ENCODE results near the gene SLC6A13. TPM values are rescaled to one million over a fixed set of nuclear protein-coding genes. Genes with fewer than 3 reads are reported as not detected.

SLC6A13 gene
- total and polyA plus RNA-seq, 2 of the 8 experiments (the other 6 are each of a cell fraction or from before 2014, with no cell fraction given), result 0.03 TPM; not detected in 1

DNA sequence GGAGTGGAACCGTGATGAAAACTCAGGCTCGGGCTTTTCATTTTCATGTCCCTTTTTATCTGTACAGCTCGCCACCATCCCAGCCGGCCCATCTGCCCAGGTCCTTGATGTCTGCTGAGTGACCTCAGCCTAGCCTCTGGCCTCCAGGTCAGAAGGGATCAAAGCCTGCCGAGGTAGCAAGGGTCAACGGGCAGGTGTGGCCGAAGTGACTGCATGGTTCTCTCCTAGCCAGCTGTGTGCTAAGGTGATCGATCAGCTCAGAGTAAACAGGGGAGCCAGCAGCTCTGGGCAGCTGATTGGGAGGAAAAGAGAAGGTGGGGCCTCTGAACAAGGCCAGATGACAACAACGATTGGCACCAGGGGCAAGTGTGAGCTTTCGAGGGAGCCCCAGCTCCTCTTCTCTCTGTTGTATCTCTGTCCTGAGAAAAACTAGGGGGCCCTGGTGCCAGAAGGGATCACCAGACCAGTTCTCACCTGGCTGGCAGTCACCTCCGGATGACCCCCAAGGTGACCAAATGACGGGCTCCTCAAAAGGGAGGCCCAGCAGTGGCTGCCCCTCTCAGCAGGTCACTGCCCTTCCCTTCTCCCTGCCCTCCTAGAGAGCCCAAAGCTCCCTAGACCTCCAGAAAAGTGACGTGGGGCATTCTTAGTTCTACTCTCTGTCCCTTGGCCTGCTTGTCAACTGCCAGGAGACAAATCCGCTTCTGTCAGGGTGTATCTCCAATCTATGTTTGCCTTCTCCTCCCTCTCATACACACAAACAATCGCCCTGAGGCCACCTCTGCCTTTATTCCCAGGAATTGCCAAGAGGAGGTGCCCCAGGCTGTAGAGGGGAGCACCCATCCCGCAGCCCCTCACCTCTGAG is 52.1 kb downstream of the SLC6A13 start (continued):
- TF ChIP-seq RAD21 (IDR thresholded peaks at IDR 0.05 in 1 of 2, conservative IDR thresholded peaks at IDR 0.05 in 1 of 2; ENCODE audit: low read depth in 2 of 2, low read length in 2 of 2) (no peak), JUN (IDR thresholded peaks at IDR 0.05; ENCODE audit: low read depth, low read length) (no peak), YY1 (IDR thresholded peaks at IDR 0.05; ENCODE audit: low read depth, low read length) (no peak), SUZ12 (IDR thresholded peaks at IDR 0.05; ENCODE audit: low read length) (no peak), RNF2 (IDR thresholded peaks at IDR 0.05; ENCODE audit: borderline replicate concordance, low read depth, low read length, missing control alignments, poor library complexity, severe bottlenecking) (no peak)
